Right ventricle myocardium superior (tissue), 1 donor: Measurements from ENCODE around the gene SLC25A30. TPM values are rescaled to one million over a fixed set of nuclear protein-coding genes. Genes with fewer than 3 reads are reported as not detected.
"Not testable (repeated sequence)": the region's sequence is repeated elsewhere in the genome, so short reads cannot be mapped to it uniquely, and the experiment has no call there.

ENCODE experiments used
- ATAC-seq: fragments of 200-7000 bp; cut with Tn5 transposase; one replicate; pipeline ENCODE4 v1.9.1; 2020; ENCODE audit warnings: mild to moderate bottlenecking; ENCODE audit not compliant: poor library complexity
- DNase-seq: peaks from one replicate; pipeline ENCODE4 v3.0.0-alpha.2; 2020
- intact Hi-C: fragments of 100-400 bp; cut with DNase I; formaldehyde crosslinking; loops from one replicate; pipeline ENCODE4 v1.11.2; 2022
- total RNA-seq: library from RNA; stranded (reverse); fragmentation: NEBNext Ultra II Directional; extraction: Animal tissue kit (Norgen Biotek cat#: 25700); gene quantifications from one replicate; pipeline ENCODE4 v1.2.1, GENCODE V29; 2021
- donor health status: DM: no; HTN: yes; CAD: no; lungs with severe emphysema.

Gene SLC25A30
- total RNA-seq, 1 donor from 2014 or later, result 142 TPM

DNA sequence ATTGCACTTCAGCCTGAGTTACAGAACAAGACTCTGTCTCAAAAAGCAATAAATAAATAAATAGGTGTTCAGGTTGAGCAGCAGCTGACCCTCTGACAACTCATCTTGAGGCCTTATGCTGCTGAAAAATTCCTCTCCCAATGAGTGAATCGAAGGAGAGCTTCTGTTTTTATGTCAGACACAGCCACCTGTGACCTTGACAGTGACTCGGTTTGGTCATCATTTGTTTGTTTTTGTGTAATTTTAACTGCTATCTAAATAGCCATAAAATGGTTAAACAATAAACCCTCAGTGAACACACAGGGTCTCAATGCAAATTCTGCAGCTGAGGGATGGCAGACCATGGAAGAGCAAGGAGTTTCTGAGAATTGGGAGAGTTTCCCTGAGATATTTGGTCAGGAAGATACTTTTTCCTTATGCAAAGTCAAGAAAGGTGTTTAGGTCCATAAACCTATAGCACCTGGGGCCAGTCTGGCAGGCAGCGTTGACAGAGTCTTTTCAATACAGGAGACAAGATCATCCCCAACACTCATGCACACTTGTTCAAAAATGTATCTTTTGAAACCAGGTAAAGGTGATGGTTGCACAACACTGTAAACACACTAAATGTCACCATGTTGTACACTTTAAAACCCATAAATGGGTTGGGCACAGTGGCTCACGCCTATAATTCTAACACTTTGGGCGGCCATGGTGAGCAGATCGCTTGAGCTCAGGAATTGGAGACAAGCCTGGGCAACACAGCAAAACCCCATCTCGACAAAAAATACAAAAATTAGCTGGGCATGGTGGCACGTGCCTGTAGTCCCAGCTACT lies 16.6 kb upstream of the SLC25A30 start:
- intact Hi-C loops, result no loop called here
- ATAC-seq, result no peak
- DNase-seq, result no peak

DNA sequence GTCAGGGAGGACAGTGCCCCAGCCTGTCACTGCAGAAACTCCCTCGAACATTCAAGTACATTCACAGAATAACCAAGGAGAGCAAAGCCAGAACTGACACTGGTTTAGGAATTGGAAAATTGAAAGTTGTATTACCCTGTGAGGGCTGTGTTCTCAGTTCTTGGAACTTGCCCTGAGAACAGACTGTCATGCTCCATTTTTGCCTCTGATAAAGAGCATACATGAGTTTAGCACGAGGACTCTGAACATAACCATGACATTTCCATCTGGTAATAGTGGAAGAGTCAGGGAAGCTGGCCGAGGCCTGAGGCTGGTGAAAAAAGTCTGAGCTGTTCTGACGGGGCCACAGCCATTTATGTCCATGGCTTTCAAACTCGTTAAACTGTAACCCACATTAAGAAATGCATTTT lies 15.2 kb upstream of the SLC25A30 start:
- DNase-seq (no peak), ATAC-seq (peak; percentile 68)

GRCh38 chr13:45432737-45433380 lies 14.7 kb upstream of the SLC25A30 start:
- intact Hi-C loops, result no loop called here
- ATAC-seq (no peak), DNase-seq (no peak)

More for the DNA sequence above, 15.2 kb upstream of the SLC25A30 start:
- intact Hi-C loops, result no loop called here

GRCh38 chr13:45426056-45426841 lies 8.1 kb upstream of the SLC25A30 start:
- ATAC-seq, intact Hi-C loops, DNase-seq: not testable (repeated sequence)

DNA sequence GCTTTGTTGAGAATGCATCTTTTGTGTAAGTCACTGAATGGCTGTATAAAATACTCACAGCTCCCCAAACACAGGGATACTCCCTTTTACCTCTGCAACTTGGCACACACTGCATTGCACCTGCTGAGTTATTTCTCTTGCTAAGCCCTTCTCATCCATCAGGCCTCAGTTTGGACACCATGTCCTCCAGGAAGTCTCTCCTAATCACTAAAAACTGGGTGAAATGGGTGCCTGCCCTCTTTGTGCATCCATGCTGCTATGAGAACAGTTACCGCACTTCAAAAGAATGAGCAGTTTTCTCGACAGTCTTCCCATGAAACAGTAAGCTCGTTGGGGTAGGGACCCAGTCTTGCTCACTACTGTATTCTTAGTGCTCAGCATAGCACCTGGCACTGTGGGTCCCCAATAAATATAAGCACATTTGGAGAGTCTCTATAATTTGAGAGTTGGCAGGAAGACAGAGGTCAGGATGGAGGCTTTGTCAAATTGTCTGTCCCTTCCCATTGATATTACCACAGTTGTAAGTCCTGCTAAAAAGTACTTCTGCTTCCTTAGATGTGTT lies 4.6 kb upstream of the SLC25A30 start:
- intact Hi-C loops, result no loop called here
- no peak for DNase-seq
- ATAC-seq, result no peak

DNA sequence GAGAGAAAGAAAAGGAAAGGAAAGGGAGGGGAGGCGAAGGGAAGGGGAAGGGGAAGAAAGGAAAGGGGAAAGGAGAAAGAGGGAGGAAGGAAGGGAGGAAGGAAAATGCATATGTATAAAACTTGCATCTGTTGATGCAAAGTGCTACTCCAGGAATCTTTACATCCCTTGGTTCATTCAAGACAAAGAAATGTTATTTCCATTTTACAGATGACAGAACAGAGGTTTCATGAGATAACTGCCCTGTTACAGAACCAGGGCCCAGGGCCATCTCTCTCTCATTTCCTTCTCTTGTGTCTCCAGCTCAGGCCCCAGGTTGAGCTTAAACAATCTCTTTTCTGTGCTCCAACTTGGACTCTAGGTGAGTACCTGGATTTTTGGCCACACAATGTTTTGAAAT lies 1.8 kb upstream of the SLC25A30 start:
- intact Hi-C loops, result loop anchor here (5.0 kb wide), 1 partner anchor 47 kb away; no protein-coding TSS in a partner anchor
- ATAC-seq, result no peak
- DNase-seq, result no peak

DNA sequence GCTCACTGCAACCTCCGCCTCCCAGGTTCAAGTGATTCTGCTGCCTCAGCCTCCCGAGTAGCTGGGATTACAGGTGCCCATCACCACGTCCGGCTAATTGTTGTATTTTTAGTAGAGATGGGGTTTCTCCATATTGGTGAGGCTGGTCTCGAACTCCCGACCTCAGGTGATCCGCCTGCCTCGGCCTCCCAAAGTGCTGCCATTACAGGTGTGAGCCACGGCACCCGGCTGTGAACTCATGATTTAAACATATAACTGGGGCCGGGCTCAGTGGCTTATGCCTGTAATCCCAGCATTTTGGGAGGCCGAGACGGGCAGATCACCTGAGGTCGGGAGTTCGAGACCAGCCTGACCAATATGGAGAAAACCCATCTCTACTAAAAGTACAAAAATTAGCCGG lies 1.2 kb upstream of the SLC25A30 start:
- intact Hi-C loops, result loop anchor here (5.0 kb wide), 1 partner anchor 48 kb away; no protein-coding TSS in a partner anchor
- not testable (repeated sequence) for DNase-seq, ATAC-seq

DNA sequence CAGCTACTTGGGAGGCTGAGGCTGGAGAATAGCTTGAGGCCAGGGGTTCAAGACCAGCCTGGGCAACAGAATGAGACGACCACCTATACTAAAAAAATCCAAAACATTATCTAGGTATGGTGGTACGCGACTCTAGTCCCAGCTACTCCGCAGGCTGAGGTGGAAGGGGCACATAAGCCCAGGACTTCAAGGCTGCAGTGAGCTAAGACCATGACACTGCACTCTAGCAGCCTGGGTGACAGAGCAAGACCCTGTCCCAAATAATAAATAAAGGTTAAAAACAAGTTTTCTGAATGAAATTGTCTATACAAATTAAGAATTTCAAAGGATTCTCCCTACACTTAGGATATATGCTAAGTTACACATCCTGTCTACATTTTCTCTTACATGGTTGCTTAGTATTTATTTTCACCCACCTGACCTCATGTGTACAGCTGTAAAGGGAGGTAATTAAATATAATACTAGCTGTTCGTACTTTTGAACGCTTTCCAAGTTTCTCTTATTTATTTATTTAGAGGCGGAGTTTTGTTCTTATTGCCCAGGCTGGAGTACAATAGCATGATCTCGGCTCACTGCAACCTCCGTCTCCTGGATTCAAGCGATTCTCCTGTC lies 1.6 kb downstream of the SLC25A30 start:
- no peak for DNase-seq
- ATAC-seq, result no peak
- intact Hi-C loops, result loop anchor here (5.0 kb wide), 1 partner anchor 51 kb away; no protein-coding TSS in a partner anchor

DNA sequence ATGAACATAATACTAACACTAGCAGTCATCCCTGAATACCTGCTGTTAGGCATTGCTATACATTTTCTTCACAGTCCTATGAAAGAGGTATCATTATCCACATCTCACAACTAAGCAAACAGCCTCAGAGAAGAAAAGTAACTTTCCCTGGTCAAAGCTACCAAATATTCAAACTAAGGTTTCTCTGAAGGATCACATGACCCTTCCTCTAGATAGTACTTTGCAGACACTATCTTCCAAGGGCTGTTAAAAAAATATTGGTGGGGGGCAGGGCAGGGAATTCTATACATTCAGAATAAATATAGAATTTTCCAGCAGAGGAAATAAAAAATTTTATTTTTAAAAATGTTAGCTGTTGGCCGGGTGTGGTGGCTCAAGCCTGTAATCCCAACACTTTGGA lies 3.1 kb downstream of the SLC25A30 start:
- intact Hi-C loops, result loop anchor here (5.0 kb wide), 1 partner anchor 52 kb away; no protein-coding TSS in a partner anchor
- DNase-seq (no peak), ATAC-seq (no peak)

- DNase-seq, result no peak
- ATAC-seq, result no peak
- intact Hi-C loops, result no loop called here
Observed at GRCh38 chr13:45413826-45414307, 4.3 kb downstream of the SLC25A30 start.

GRCh38 chr13:45412274-45413049 lies 5.7 kb downstream of the SLC25A30 start:
- intact Hi-C loops, result no loop called here
- DNase-seq (no peak), ATAC-seq (peak; percentile 58)

- no peak for ATAC-seq
- intact Hi-C loops, result no loop called here
- DNase-seq, result no peak
Observed at GRCh38 chr13:45411631-45412030, 6.5 kb downstream of the SLC25A30 start.

DNA sequence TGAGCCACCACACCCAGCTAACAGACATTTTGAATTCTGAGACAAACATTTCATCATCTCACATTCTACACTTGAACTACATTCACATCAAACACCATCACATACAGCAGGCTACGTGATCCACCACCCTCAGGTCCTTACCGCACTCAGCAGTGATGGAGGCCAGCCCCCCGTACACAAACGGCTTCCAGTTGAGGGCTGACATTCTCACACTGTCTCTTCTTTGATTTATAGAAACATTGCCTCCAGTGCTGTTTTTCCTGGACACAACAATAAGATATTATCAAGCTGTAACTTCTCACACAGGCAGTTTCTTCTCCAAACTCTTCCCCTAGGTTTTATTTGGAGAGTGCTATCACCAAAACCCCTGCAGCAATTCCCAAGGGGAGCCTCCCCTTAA lies 7.0 kb downstream of the SLC25A30 start:
- intact Hi-C loops, result no loop called here
- no peak for DNase-seq

GRCh38 chr13:45410466-45410865 lies 7.7 kb downstream of the SLC25A30 start:
- ATAC-seq, result no peak
- intact Hi-C loops, result no loop called here
- DNase-seq, result no peak

More for the DNA sequence above, 7.0 kb downstream of the SLC25A30 start:
- ATAC-seq, result no peak

DNA sequence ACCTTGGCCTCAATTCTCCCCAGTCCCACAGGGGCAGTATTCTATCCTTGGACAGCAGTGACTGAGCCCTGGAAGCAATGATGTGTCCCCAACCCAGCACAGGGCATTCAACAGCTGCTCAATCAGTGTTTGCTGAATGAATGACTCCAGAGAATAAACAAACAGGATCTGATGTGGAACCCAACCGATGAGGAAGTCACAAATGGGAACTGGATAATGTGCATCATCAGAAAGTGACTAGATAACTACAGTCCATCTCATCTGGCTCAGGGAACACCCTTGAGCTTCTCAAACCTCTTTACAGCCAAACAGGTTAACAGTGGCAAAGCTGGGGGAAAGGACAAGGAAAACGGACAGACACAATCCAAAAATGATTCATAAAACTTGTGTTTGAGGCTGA lies 8.2 kb downstream of the SLC25A30 start:
- ATAC-seq, result no peak
- intact Hi-C loops, result no loop called here
- no peak for DNase-seq

DNA sequence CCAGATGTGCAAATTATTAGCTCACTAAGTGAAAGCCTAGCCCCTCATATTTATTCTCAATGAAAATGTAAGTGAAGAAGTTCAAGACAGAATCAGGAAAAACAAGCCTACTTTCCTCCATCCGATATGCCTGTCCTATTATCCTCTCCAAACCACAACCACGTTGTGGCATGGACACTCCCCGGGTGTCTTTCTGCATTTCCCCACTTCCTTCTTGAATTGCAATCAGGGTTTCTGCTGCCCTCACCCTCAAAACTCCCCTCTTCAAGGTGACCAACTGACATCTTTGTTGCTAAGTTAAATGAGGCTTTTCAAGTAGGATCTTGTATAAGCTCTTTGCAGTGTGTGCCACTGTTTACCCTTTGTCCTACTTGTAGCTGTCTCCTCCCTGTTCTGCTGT lies 11.8 kb downstream of the SLC25A30 start:
- intact Hi-C loops, result no loop called here
- DNase-seq, result no peak
- no peak for ATAC-seq

GRCh38 chr13:45403081-45403480 lies 15.1 kb downstream of the SLC25A30 start:
- intact Hi-C loops, result no loop called here
- ATAC-seq (peak; percentile 19), DNase-seq (no peak)

- peak; percentile 93 for ATAC-seq
- no peak for DNase-seq
- intact Hi-C loops, result no loop called here
Observed at GRCh38 chr13:45402641-45403040, 15.5 kb downstream of the SLC25A30 start.
